ENCODE measurements around the gene STARD3NL. TPM values are rescaled to one million over a fixed set of nuclear protein-coding genes. Genes with fewer than 3 reads are reported as not detected.

STARD3NL gene
- total and polyA plus RNA-seq, 4 experiments from 2014 or later = 11.4 to 54.4 (median 19.9) TPM

GRCh38 chr7:38181111-38181510 is 3.1 kb downstream of the STARD3NL start:
- no peak overlapping the region for H3K27ac ChIP-seq (ENCODE audit: low read depth, low read length)
- H3K36me3 Mint-ChIP-seq = peaks cover 11 to 13% of the 10 kb centered on the region in 2 donors
- DNase-seq = no peak
- H3K27ac Mint-ChIP-seq = peak overlapping the region in 1 of 7 donors; percentile 92
- no peak overlapping the region for H3K4me3 Mint-ChIP-seq
- POLR2A ChIA-PET (ENCODE audit: partially characterized antibody) = interaction anchor here (1.0 to 1.2 kb wide), 2 partner anchors 34 to 39 kb away, joined by 4 read pairs; no protein-coding TSS in a partner anchor
- peaks cover 27% of the 10 kb centered on the region for H3K4me1 ChIP-seq (ENCODE audit: insufficient read depth, low read length)
- intact Hi-C loops (cut with micrococcal nuclease) = no loop called here
- H3K36me3 ChIP-seq (ENCODE audit: insufficient read depth, low read length) = no peaks in the 10 kb centered on the region
- CTCF ChIA-PET (ENCODE audit: partially characterized antibody) = interaction anchor here (1.0 to 3.7 kb wide), 7 partner anchors 10 to 188 kb away, joined by 3 to 40 read pairs (median 4); no protein-coding TSS in a partner anchor
- no peaks in the 10 kb centered on the region for H3K27me3 ChIP-seq (ENCODE audit: insufficient read depth, low read length)
- peaks cover 0 to 3% (median 0%) of the 10 kb centered on the region in 8 donors for H3K9me3 Mint-ChIP-seq
- H3K27me3 Mint-ChIP-seq = no peaks in the 10 kb centered on the region
- H3K9me3 ChIP-seq (ENCODE audit: control insufficient read depth in 1 of 2, low read length in 2 of 2) = no peaks in the 10 kb centered on the region
- H3K4me3 ChIP-seq (ENCODE audit: low read length in 2 of 2) = no peak overlapping the region
- peaks cover 26 to 43% (median 36%) of the 10 kb centered on the region in 4 donors for H3K4me1 Mint-ChIP-seq

- Histone ChIP-seq H3K27me3 (ENCODE audit: insufficient read depth, low read length) (no peaks in the 10 kb centered on the region), H3K4me3 (ENCODE audit: low read length in 2 of 2) (no peak overlapping the region), H3K36me3 (ENCODE audit: insufficient read depth, low read length) (no peaks in the 10 kb centered on the region), H3K27ac (ENCODE audit: low read depth, low read length) (no peak overlapping the region), H3K9me3 (ENCODE audit: control insufficient read depth in 1 of 2, low read length in 2 of 2) (no peaks in the 10 kb centered on the region), H3K4me1 (ENCODE audit: insufficient read depth, low read length) (peaks cover 23% of the 10 kb centered on the region)
- H3K27ac Mint-ChIP-seq = no peak overlapping the region
- CTCF ChIA-PET (ENCODE audit: partially characterized antibody) = interaction anchor here (1.3 to 3.7 kb wide), 5 partner anchors 11 to 187 kb away, joined by 3 to 40 read pairs (median 9); no protein-coding TSS in a partner anchor
- POLR2A ChIA-PET (ENCODE audit: partially characterized antibody) = no interaction called here
- peaks cover 28 to 52% (median 36%) of the 10 kb centered on the region in 4 donors for H3K4me1 Mint-ChIP-seq
- no peak for DNase-seq
- H3K36me3 Mint-ChIP-seq = peaks cover 11 to 13% of the 10 kb centered on the region in 2 donors
- H3K4me3 Mint-ChIP-seq = no peak overlapping the region
- intact Hi-C loops (cut with micrococcal nuclease) = no loop called here
- H3K27me3 Mint-ChIP-seq = no peaks in the 10 kb centered on the region
- peaks cover 0 to 3% (median 0%) of the 10 kb centered on the region in 8 donors for H3K9me3 Mint-ChIP-seq
These were observed 4.4 kb downstream of the STARD3NL start for GRCh38 chr7:38182450-38182849.

GRCh38 chr7:38185395-38186307 is 7.6 kb downstream of the STARD3NL start:
- H3K4me3 ChIP-seq (ENCODE audit: low read length in 2 of 2) = no peak overlapping the region
- H3K9me3 Mint-ChIP-seq = peaks cover 0 to 3% (median 0%) of the 10 kb centered on the region in 8 donors
- peaks cover 0 to 13% of the 10 kb centered on the region in 2 donors for H3K36me3 Mint-ChIP-seq
- no peaks in the 10 kb centered on the region for H3K27me3 Mint-ChIP-seq
- peaks cover under 1% of the 10 kb centered on the region for H3K4me1 ChIP-seq (ENCODE audit: insufficient read depth, low read length)
- no peaks in the 10 kb centered on the region for H3K36me3 ChIP-seq (ENCODE audit: insufficient read depth, low read length)
- intact Hi-C loops (cut with micrococcal nuclease) = no loop called here
- no peaks in the 10 kb centered on the region for H3K9me3 ChIP-seq (ENCODE audit: control insufficient read depth in 1 of 2, low read length in 2 of 2)
- CTCF ChIA-PET (ENCODE audit: partially characterized antibody) = interaction anchor here (1.3 to 3.5 kb wide), 3 partner anchors 25 to 184 kb away, joined by 3 to 16 read pairs (median 14); no protein-coding TSS in a partner anchor
- POLR2A ChIA-PET (ENCODE audit: partially characterized antibody) = no interaction called here
- no peak overlapping the region for H3K27ac Mint-ChIP-seq
- no peak overlapping the region for H3K4me3 Mint-ChIP-seq
- H3K27me3 ChIP-seq (ENCODE audit: insufficient read depth, low read length) = no peaks in the 10 kb centered on the region
- DNase-seq = no peak
- H3K27ac ChIP-seq (ENCODE audit: low read depth, low read length) = no peak overlapping the region
- H3K4me1 Mint-ChIP-seq = peaks cover 23 to 36% (median 34%) of the 10 kb centered on the region in 4 donors

GRCh38 chr7:38186593-38187314 is 8.7 kb downstream of the STARD3NL start:
- Histone ChIP-seq H3K27ac (ENCODE audit: low read depth, low read length) (no peak overlapping the region), H3K4me1 (ENCODE audit: insufficient read depth, low read length) (peaks cover 4% of the 10 kb centered on the region), H3K9me3 (ENCODE audit: control insufficient read depth in 1 of 2, low read length in 2 of 2) (no peaks in the 10 kb centered on the region), H3K4me3 (ENCODE audit: low read length in 2 of 2) (no peak overlapping the region), H3K27me3 (ENCODE audit: insufficient read depth, low read length) (no peaks in the 10 kb centered on the region), H3K36me3 (ENCODE audit: insufficient read depth, low read length) (no peaks in the 10 kb centered on the region)
- ChIA-PET CTCF (ENCODE audit: partially characterized antibody) (interaction anchor here (0.6 to 3.5 kb wide), 9 partner anchors 11 to 187 kb away, joined by 3 to 16 read pairs (median 4); no protein-coding TSS in a partner anchor), POLR2A (ENCODE audit: partially characterized antibody) (interaction anchor here (2.1 kb wide), 1 partner anchor 9 kb away, joined by 8 read pairs; the partner anchor contains the start of gene STARD3NL)
- Mint-ChIP-seq H3K4me3 (no peak overlapping the region), H3K9me3 (peaks cover 0 to 3% (median 0%) of the 10 kb centered on the region in 8 donors), H3K27ac (no peak overlapping the region), H3K27me3 (no peaks in the 10 kb centered on the region), H3K36me3 (peaks cover 0 to 16% of the 10 kb centered on the region in 2 donors), H3K4me1 (peaks cover 28 to 40% (median 37%) of the 10 kb centered on the region in 4 donors)
- DNase-seq = no peak
- intact Hi-C loops (cut with micrococcal nuclease) = no loop called here

- POLR2A ChIA-PET (ENCODE audit: partially characterized antibody) = interaction anchor here (2.1 kb wide), 1 partner anchor 10 kb away, joined by 8 read pairs; the partner anchor contains the start of gene STARD3NL
- DNase-seq = no peak
- CTCF ChIA-PET (ENCODE audit: partially characterized antibody) = interaction anchor here (1.1 to 3.5 kb wide), 4 partner anchors 10 to 35 kb away, joined by 3 to 14 read pairs (median 4); no protein-coding TSS in a partner anchor
- H3K4me3 Mint-ChIP-seq = no peak overlapping the region
- Histone ChIP-seq H3K36me3 (ENCODE audit: insufficient read depth, low read length) (no peaks in the 10 kb centered on the region), H3K9me3 (ENCODE audit: control insufficient read depth in 1 of 2, low read length in 2 of 2) (no peaks in the 10 kb centered on the region), H3K4me1 (ENCODE audit: insufficient read depth, low read length) (peaks cover 4% of the 10 kb centered on the region), H3K4me3 (ENCODE audit: low read length in 2 of 2) (no peak overlapping the region), H3K27ac (ENCODE audit: low read depth, low read length) (no peak overlapping the region), H3K27me3 (ENCODE audit: insufficient read depth, low read length) (no peaks in the 10 kb centered on the region)
- H3K4me1 Mint-ChIP-seq = peaks cover 35 to 47% (median 41%) of the 10 kb centered on the region in 4 donors
- no peaks in the 10 kb centered on the region for H3K27me3 Mint-ChIP-seq
- H3K27ac Mint-ChIP-seq = peak overlapping the region in 3 of 7 donors; percentile 4 to 43 (median 8)
- H3K36me3 Mint-ChIP-seq = peaks cover 0 to 16% of the 10 kb centered on the region in 2 donors
- H3K9me3 Mint-ChIP-seq = peaks cover 0 to 3% (median 0%) of the 10 kb centered on the region in 8 donors
- intact Hi-C loops (cut with micrococcal nuclease) = no loop called here
These were observed 9.9 kb downstream of the STARD3NL start for GRCh38 chr7:38187794-38188440.

GRCh38 chr7:38189231-38189938 is 11.3 kb downstream of the STARD3NL start:
- ChIA-PET POLR2A (ENCODE audit: partially characterized antibody) (no interaction called here), CTCF (ENCODE audit: partially characterized antibody) (interaction anchor here (1.6 kb wide), 1 partner anchor 34 kb away, joined by 3 read pairs; no protein-coding TSS in a partner anchor)
- no peak overlapping the region for H3K27ac ChIP-seq (ENCODE audit: low read depth, low read length)
- H3K4me1 ChIP-seq (ENCODE audit: insufficient read depth, low read length) = peaks cover 4% of the 10 kb centered on the region
- H3K27me3 ChIP-seq (ENCODE audit: insufficient read depth, low read length) = no peaks in the 10 kb centered on the region
- no peaks in the 10 kb centered on the region for H3K9me3 ChIP-seq (ENCODE audit: control insufficient read depth in 1 of 2, low read length in 2 of 2)
- Mint-ChIP-seq H3K36me3 (peaks cover 0 to 10% of the 10 kb centered on the region in 2 donors), H3K4me3 (no peak overlapping the region), H3K4me1 (peaks cover 36 to 50% (median 39%) of the 10 kb centered on the region in 4 donors), H3K9me3 (no peaks in the 10 kb centered on the region), H3K27ac (no peak overlapping the region), H3K27me3 (no peaks in the 10 kb centered on the region)
- H3K36me3 ChIP-seq (ENCODE audit: insufficient read depth, low read length) = no peaks in the 10 kb centered on the region
- intact Hi-C loops (cut with micrococcal nuclease) = no loop called here
- H3K4me3 ChIP-seq (ENCODE audit: low read length in 2 of 2) = no peak overlapping the region
- no peak for DNase-seq
